ENCODE data around the gene HHATL. TPM values are rescaled to one million over a fixed set of nuclear protein-coding genes. Genes with fewer than 3 reads are reported as not detected.

Gene HHATL
- total RNA-seq, 1 experiment from 2014 or later, result 0.92 TPM

- Mint-ChIP-seq H3K27me3 (ENCODE audit: low read depth) (no peaks in the 10 kb centered on the region; the same call in 1 of the 2 replicates), H3K27ac (no peak overlapping the region), H3K4me3 (no peak overlapping the region), H3K36me3 (no peaks in the 10 kb centered on the region), H3K9me3 (no peaks in the 10 kb centered on the region; the same call in 1 of the 2 replicates), H3K4me1 (peaks cover 19% of the 10 kb centered on the region; the same call in 1 of the 2 replicates)
- POLR2A ChIA-PET, result no interaction called here
- ATAC-seq (no peak), DNase-seq (ENCODE audit: low spot score) (no peak)
- TF ChIP-seq NFATC4 (CRISPR knock-in tag; IDR thresholded peaks at IDR 0.05), result no peak
- TF ChIP-seq RELA (CRISPR knock-in tag; IDR thresholded peaks at IDR 0.05; ENCODE audit: borderline replicate concordance), result no peak
- TF ChIP-seq KAT7 (CRISPR knock-in tag; IDR thresholded peaks at IDR 0.05; ENCODE audit: borderline replicate concordance), result no peak
- no peak for TF ChIP-seq E2F1 (CRISPR knock-in tag; IDR thresholded peaks at IDR 0.05)
- no peak for TF ChIP-seq ZNF138 (CRISPR knock-in tag; conservative IDR thresholded peaks at IDR 0.05)
- no peak for TF ChIP-seq RORB (CRISPR knock-in tag; IDR thresholded peaks at IDR 0.05)
- TF ChIP-seq STAT6 (CRISPR knock-in tag; conservative IDR thresholded peaks at IDR 0.05; ENCODE audit: low read depth), result no peak
- TF ChIP-seq ZNF121 (CRISPR knock-in tag; IDR thresholded peaks at IDR 0.05), result no peak
- no peak for TF ChIP-seq SP1 (CRISPR knock-in tag; conservative IDR thresholded peaks at IDR 0.05)
- TF ChIP-seq NR1H2 (CRISPR knock-in tag; IDR thresholded peaks at IDR 0.05), result no peak
- no peak for TF ChIP-seq ZNF416 (CRISPR knock-in tag; IDR thresholded peaks at IDR 0.05)
- no peak for TF ChIP-seq ATF1 (CRISPR knock-in tag; IDR thresholded peaks at IDR 0.05)
- TF ChIP-seq E2F4 (CRISPR knock-in tag; IDR thresholded peaks at IDR 0.05; ENCODE audit: borderline replicate concordance, low read depth), result no peak
- no peak for TF ChIP-seq NFE2L1 (CRISPR knock-in tag; IDR thresholded peaks at IDR 0.05)
- TF ChIP-seq ZNF317 (CRISPR knock-in tag; IDR thresholded peaks at IDR 0.05; ENCODE audit: borderline replicate concordance, low read depth), result no peak
- no peak for TF ChIP-seq IRF2 (CRISPR knock-in tag; IDR thresholded peaks at IDR 0.05; ENCODE audit: borderline replicate concordance, low read depth)
- no peak for TF ChIP-seq ZSCAN18 (CRISPR knock-in tag; IDR thresholded peaks at IDR 0.05)
- TF ChIP-seq FOXK1 (CRISPR knock-in tag; IDR thresholded peaks at IDR 0.05), result no peak
- TF ChIP-seq ATF3 (CRISPR knock-in tag; conservative IDR thresholded peaks at IDR 0.05), result no peak
- CTCF ChIA-PET, result interaction anchor here (0.6 to 4.9 kb wide), 3 partner anchors 8 to 89 kb away, joined by 3 to 24 read pairs (median 10); no protein-coding TSS in a partner anchor
These were observed 39.2 kb upstream of the HHATL start for GRCh38 chr3:42741796-42742195.
